Activated CD8-positive, alpha-beta T cell treated with anti-CD3 and anti-CD28 coated beads for 36 hours (primary cell): ENCODE data around the gene SLC30A10. TPM values are rescaled to one million over a fixed set of nuclear protein-coding genes. Genes with fewer than 3 reads are reported as not detected.

ENCODE experiments used
- ATAC-seq: fragments of 200-7000 bp; cut with Tn5 transposase; one replicate; pipeline ENCODE4 v1.10.0; 2021; ENCODE audit warnings: mild to moderate bottlenecking, moderate library complexity
- CTCF ChIA-PET: fragments of 350-600 bp; sonication (Branson Sonifier 250); formaldehyde crosslinking; loops from one replicate; lab custom pipeline; 2021; ENCODE audit warnings: antibody characterized with exemption; lab: Charles Lee
- POLR2A ChIA-PET: fragments of 350-600 bp; sonication (Branson Sonifier 250); formaldehyde crosslinking; loops from one replicate; lab custom pipeline; 2021; ENCODE audit warnings: antibody characterized with exemption; lab: Charles Lee
- DNase-seq: peaks from one replicate; pipeline ENCODE4 v3.0.0-alpha.2; 2020
- H3K27ac Mint-ChIP-seq: one replicate; pipeline ENCODE4 v1.8.0; 2021; ENCODE audit warnings: mild to moderate bottlenecking, mixed read lengths
- H3K27me3 Mint-ChIP-seq: one replicate; pipeline ENCODE4 v1.8.0; 2021; ENCODE audit warnings: mixed read lengths
- H3K36me3 Mint-ChIP-seq: one replicate; pipeline ENCODE4 v1.8.0; 2021; ENCODE audit warnings: low read depth, mixed read lengths
- H3K4me1 Mint-ChIP-seq: one replicate; pipeline ENCODE4 v1.8.0; 2021; ENCODE audit warnings: low read depth, mixed read lengths
- H3K4me3 Mint-ChIP-seq: one replicate; pipeline ENCODE4 v1.8.0; 2021; ENCODE audit warnings: mild to moderate bottlenecking, moderate library complexity, mixed read lengths
- H3K9me3 Mint-ChIP-seq: one replicate; pipeline ENCODE4 v1.8.0; 2021; ENCODE audit warnings: mixed read lengths
- CTCF ChIP-seq: fragments of 200-600 bp; IDR thresholded peaks from one replicate; pipeline ENCODE4 v1.8.0; 2022; ENCODE audit warnings: antibody characterized with exemption, mild to moderate bottlenecking
- intact Hi-C: fragments of 100-400 bp; cut with micrococcal nuclease; formaldehyde crosslinking; loops from one replicate; pipeline ENCODE4 v1.10.0; 2022
- total RNA-seq, 2 experiments: library from RNA; stranded (reverse); gene quantifications; one replicate each; pipeline ENCODE4 v1.2.3, GENCODE V29; 2021

The SLC30A10 gene
- total RNA-seq, 2 experiments from 2014 or later, result not detected

- no peak for ATAC-seq
- Mint-ChIP-seq H3K9me3 (no peaks in the 10 kb centered on the region), H3K36me3 (no peaks in the 10 kb centered on the region), H3K4me3 (no peak overlapping the region), H3K27me3 (peaks cover 19% of the 10 kb centered on the region), H3K27ac (no peak overlapping the region), H3K4me1 (no peaks in the 10 kb centered on the region)
- DNase-seq, result no peak
- intact Hi-C loops, result no loop called here
- TF ChIP-seq CTCF, result no peak
- CTCF ChIA-PET, result no interaction called here
- POLR2A ChIA-PET, result no interaction called here
Observed at GRCh38 chr1:219883400-219884332, 44.7 kb downstream of the SLC30A10 start.

- H3K9me3 Mint-ChIP-seq, result no peaks in the 10 kb centered on the region
- no peak overlapping the region for H3K27ac Mint-ChIP-seq
- ATAC-seq, result no peak
Observed at GRCh38 chr1:219882755-219883154, 45.6 kb downstream of the SLC30A10 start.

GRCh38 chr1:219882096-219882495 is 46.3 kb downstream of the SLC30A10 start:
- ChIA-PET POLR2A (no interaction called here), CTCF (interaction anchor here (1.1 kb wide), 1 partner anchor 58 kb away, joined by 3 read pairs; no protein-coding TSS in a partner anchor)
- Mint-ChIP-seq H3K4me3 (no peak overlapping the region), H3K27ac (no peak overlapping the region), H3K9me3 (no peaks in the 10 kb centered on the region), H3K36me3 (no peaks in the 10 kb centered on the region), H3K4me1 (no peaks in the 10 kb centered on the region), H3K27me3 (peaks cover 19% of the 10 kb centered on the region)
- intact Hi-C loops, result no loop called here
- DNase-seq (no peak), ATAC-seq (no peak)
- no peak for TF ChIP-seq CTCF

More at GRCh38 chr1:219882755-219883154, 45.6 kb downstream of the SLC30A10 start:
- peaks cover 19% of the 10 kb centered on the region for H3K27me3 Mint-ChIP-seq
- H3K4me3 Mint-ChIP-seq, result no peak overlapping the region
- no peak for DNase-seq
- ChIA-PET POLR2A (no interaction called here), CTCF (no interaction called here)
- H3K4me1 Mint-ChIP-seq, result no peaks in the 10 kb centered on the region
- intact Hi-C loops, result no loop called here
- TF ChIP-seq CTCF, result no peak
- H3K36me3 Mint-ChIP-seq, result no peaks in the 10 kb centered on the region

GRCh38 chr1:219880765-219881457 is 47.4 kb downstream of the SLC30A10 start:
- Mint-ChIP-seq H3K27me3 (peaks cover 18% of the 10 kb centered on the region), H3K36me3 (no peaks in the 10 kb centered on the region), H3K4me3 (no peak overlapping the region), H3K27ac (no peak overlapping the region), H3K9me3 (no peaks in the 10 kb centered on the region), H3K4me1 (no peaks in the 10 kb centered on the region)
- POLR2A ChIA-PET, result no interaction called here
- intact Hi-C loops, result no loop called here
- DNase-seq, result no peak
- ATAC-seq, result no peak
- no peak for TF ChIP-seq CTCF
- CTCF ChIA-PET, result interaction anchor here (1.1 kb wide), 1 partner anchor 57 kb away, joined by 3 read pairs; no protein-coding TSS in a partner anchor

- H3K4me1 Mint-ChIP-seq, result no peaks in the 10 kb centered on the region
- TF ChIP-seq CTCF, result no peak
- ATAC-seq (no peak), DNase-seq (peak; percentile 3)
- H3K36me3 Mint-ChIP-seq, result no peaks in the 10 kb centered on the region
- no peak overlapping the region for H3K4me3 Mint-ChIP-seq
- H3K9me3 Mint-ChIP-seq, result no peaks in the 10 kb centered on the region
- peaks cover 6% of the 10 kb centered on the region for H3K27me3 Mint-ChIP-seq
- ChIA-PET CTCF (no interaction called here), POLR2A (no interaction called here)
- no peak overlapping the region for H3K27ac Mint-ChIP-seq
- intact Hi-C loops, result no loop called here
Observed at GRCh38 chr1:219876798-219877209, 51.6 kb downstream of the SLC30A10 start.
